CD4-positive, alpha-beta T cell treated with Interleukin-17A for 4 hours (primary cell): ENCODE results near the gene SAMD9.
"Not testable (repeated sequence)": the region's sequence is repeated elsewhere in the genome, so short reads cannot be mapped to it uniquely, and the experiment has no call there.

Experiments used
- DNase-seq: peaks from one replicate; pipeline ENCODE4 v3.0.0-alpha.2; 2020; ENCODE audit warnings: mixed read lengths

SAMD9 gene

GRCh38 chr7:93119191-93119905, 1.6 kb upstream of the SAMD9 start:
- no peak for DNase-seq

- DNase-seq, result no peak
These were observed 452 bp downstream of the SAMD9 start for GRCh38 chr7:93117327-93117726.

GRCh38 chr7:93115796-93116195, 2.0 kb downstream of the SAMD9 start:
- DNase-seq, result no peak

GRCh38 chr7:93108003-93108402, 9.8 kb downstream of the SAMD9 start:
- DNase-seq, result no peak

GRCh38 chr7:93097388-93097787, 20.4 kb downstream of the SAMD9 start:
- DNase-seq, result no peak

- no peak for DNase-seq
These were observed 24.9 kb downstream of the SAMD9 start for GRCh38 chr7:93092757-93093370.

- not testable (repeated sequence) for DNase-seq
These were observed 44.4 kb downstream of the SAMD9 start for GRCh38 chr7:93073357-93073756.

GRCh38 chr7:93062599-93062998, 55.2 kb downstream of the SAMD9 start:
- no peak for DNase-seq

- DNase-seq, result no peak
These were observed 56.9 kb downstream of the SAMD9 start for GRCh38 chr7:93060865-93061264.

GRCh38 chr7:93060025-93060424, 57.8 kb downstream of the SAMD9 start:
- DNase-seq, result no peak

- DNase-seq, result not testable (repeated sequence)
These were observed 61.2 kb downstream of the SAMD9 start for GRCh38 chr7:93056621-93057020.

GRCh38 chr7:93055543-93056107, 62.2 kb downstream of the SAMD9 start:
- no peak for DNase-seq

- DNase-seq, result no peak
These were observed 62.8 kb downstream of the SAMD9 start for GRCh38 chr7:93054975-93055374.

GRCh38 chr7:93053949-93054943, 63.5 kb downstream of the SAMD9 start:
- DNase-seq, result no peak

- DNase-seq, result no peak
These were observed 64.4 kb downstream of the SAMD9 start for GRCh38 chr7:93053209-93053948.

- DNase-seq, result no peak
These were observed 66.1 kb downstream of the SAMD9 start for GRCh38 chr7:93051660-93052059.
